GM12878 (cell line): ENCODE measurements around the gene RTF1. TPM values are rescaled to one million over a fixed set of nuclear protein-coding genes. Genes with fewer than 3 reads are reported as not detected.

Source experiments
- ATAC-seq: fragments of 200-7000 bp; cut with Tn5 transposase; 3 replicates; pipeline ENCODE4 v1.9.1; 2020; ENCODE audit warnings: mild to moderate bottlenecking, moderate library complexity
- BruUV-seq: library from RNA; stranded (reverse); fragments of 400-500 nt; replicated peaks from 2 replicates; lab custom pipeline; 2021; lab: Mats Ljungman, UMichigan
- CTCF ChIA-PET: fragments of 300-600 bp; sonication (Branson Sonifier 250); formaldehyde crosslinking; extraction: SDS; loops from one replicate; lab custom pipeline; 2021; ENCODE audit warnings: inconsistent platforms; lab: Yijun Ruan, JAX
- POLR2A ChIA-PET: fragments of 350-600 bp; formaldehyde crosslinking; extraction: SDS; loops from one replicate; lab custom pipeline; 2021; ENCODE audit warnings: inconsistent platforms; lab: Charles Lee
- RAD21 ChIA-PET: fragments of 300-600 bp; sonication (Branson Sonifier 250); formaldehyde crosslinking; loops from one replicate; lab custom pipeline; 2023; ENCODE audit warnings: antibody characterized with exemption; ENCODE audit not compliant: unreplicated experiment; lab: Charles Lee
- SMC1A ChIA-PET: fragments of 300-600 bp; sonication (Branson Sonifier 250); formaldehyde crosslinking; loops from one replicate; lab custom pipeline; 2023; ENCODE audit not compliant: unreplicated experiment, uncharacterized antibody; lab: Charles Lee
- DNase-seq: peaks from one replicate; pipeline ENCODE4 v3.0.0-alpha.2; 2011; ENCODE audit warnings: low read depth, low spot score
- FAIRE-seq: peaks from 3 replicates; lab custom pipeline; 2011; peaks lifted over from hg19 to GRCh38; lab: Jason Lieb, UNC
- H2AFZ ChIP-seq: 2 replicates; pipeline ENCODE4 v1.6.0; 2011; ENCODE audit warnings: low read depth, low read length, control low read depth; ENCODE audit not compliant: control insufficient read depth
- H3K27ac ChIP-seq: 2 replicates; pipeline ENCODE4 v1.5.1; 2011; ENCODE audit warnings: control low read depth; ENCODE audit not compliant: control insufficient read depth, insufficient read depth
- H3K27me3 ChIP-seq, 2 experiments: replicated peaks in 1 of 2; 2 replicates each; pipeline versions ENCODE4 v1.6.0 to v1.6.1; 2011; ENCODE audit warnings: low read length in 1 of 2; ENCODE audit not compliant: control insufficient read depth in 2 of 2, insufficient read depth in 2 of 2
- H3K36me3 ChIP-seq, 2 experiments: 2 replicates each; pipeline ENCODE4 v1.5.1; 2011; ENCODE audit warnings: low read length in 1 of 2; ENCODE audit not compliant: control insufficient read depth in 2 of 2, insufficient read depth in 2 of 2
- H3K4me1 ChIP-seq: 2 replicates; pipeline ENCODE4 v1.6.1; 2011; ENCODE audit warnings: mild to moderate bottlenecking, low read length, moderate library complexity, mixed read lengths; ENCODE audit not compliant: control insufficient read depth, insufficient read depth
- H3K4me2 ChIP-seq: 2 replicates; pipeline ENCODE4 v1.6.0; 2011; ENCODE audit warnings: control low read depth; ENCODE audit not compliant: control insufficient read depth, insufficient read depth
- H3K4me3 ChIP-seq: fragments of 200-600 bp; sonication (generic); 2 replicates; pipeline ENCODE4 v1.5.1; 2016
- H3K79me2 ChIP-seq: 2 replicates; pipeline ENCODE4 v1.6.0; 2011; ENCODE audit warnings: low read length; ENCODE audit not compliant: control insufficient read depth, insufficient read depth
- H3K9ac ChIP-seq: 2 replicates; pipeline ENCODE4 v1.8.0; 2011; ENCODE audit warnings: low read length, control low read depth, mixed read lengths; ENCODE audit not compliant: control insufficient read depth, insufficient read depth
- H3K9me3 ChIP-seq: replicated peaks from 3 replicates; pipeline ENCODE4 v1.5.1; 2011; ENCODE audit warnings: mild to moderate bottlenecking, low read length; ENCODE audit not compliant: control insufficient read depth, insufficient read depth
- H4K20me1 ChIP-seq: 2 replicates; pipeline ENCODE4 v1.6.0; 2011; ENCODE audit not compliant: control insufficient read depth, insufficient read depth
- E2F8 ChIP-seq: fragments of 450-650 bp; IDR thresholded peaks from 2 replicates; pipeline ENCODE4 v1.6.1; 2018; ENCODE audit warnings: mild to moderate bottlenecking, low read depth, moderate library complexity; ENCODE audit not compliant: partially characterized antibody
- IKZF2 ChIP-seq, 2 experiments: fragments of 450-650 bp; IDR thresholded peaks; 2 replicates each; pipeline ENCODE4 v1.6.1; 2017; ENCODE audit warnings: mild to moderate bottlenecking in 2 of 2, moderate library complexity in 2 of 2
- NRF1 ChIP-seq: conservative IDR thresholded peaks from 2 replicates; pipeline ENCODE4 v1.6.1; 2011; ENCODE audit warnings: mild to moderate bottlenecking, low read depth, low read length, improper control_type of control experiment
- RBBP5 ChIP-seq: fragments of 200-600 bp; sonication (generic); conservative IDR thresholded peaks from 2 replicates; pipeline ENCODE4 v1.6.1; 2016
- SIX5 ChIP-seq: IDR thresholded peaks from 2 replicates; pipeline ENCODE4 v1.6.1; 2011; ENCODE audit warnings: mild to moderate bottlenecking, low read depth, low read length, moderate library complexity; ENCODE audit not compliant: severe bottlenecking
- TCF12 ChIP-seq: IDR thresholded peaks from 2 replicates; pipeline ENCODE4 v1.6.1; 2011; ENCODE audit warnings: low read depth, mild to moderate bottlenecking, low read length
- ZNF274 ChIP-seq: IDR thresholded peaks from one replicate; pipeline ENCODE4 v1.8.0; 2011; ENCODE audit not compliant: insufficient read length, insufficient read depth
- ZSCAN29 ChIP-seq: fragments of 450-650 bp; IDR thresholded peaks from 2 replicates; pipeline ENCODE4 v1.6.1; 2017; ENCODE audit warnings: mild to moderate bottlenecking, moderate library complexity
- WGBS: methylation state at CpG from one replicate; pipeline ENCODE4 v1.1.6; 2016; ENCODE audit warnings: low lambda C conversion rate; ENCODE audit not compliant: insufficient replicate concordance, insufficient coverage; ENCODE audit errors: missing lambda C conversion rate; 5-methylcytosine and 5-hydroxymethylcytosine counted together
- in situ Hi-C: fragments of 300-500 bp; cut with MboI; formaldehyde crosslinking; loops from 9 replicates; pipeline ENCODE4 v1.14.3; 2018; ENCODE audit warnings: mixed read lengths
- intact Hi-C: fragments of 100-400 bp; cut with micrococcal nuclease; formaldehyde crosslinking; loops from one replicate; pipeline ENCODE4 v1.14.2; 2022; ENCODE audit not compliant: unreplicated experiment
- polyA plus RNA-seq, 11 experiments: library from polyadenylated mRNA; depleted of rRNA in 4 of 11; unstranded in 6 of 11; stranded (reverse) in 5 of 11; fragments of >200 nt; fragmentation: Nextera tagmentation in 4 of 11; fragmentation: Illumina TruSeq in 1 of 11; extraction: Ambion mirVana in 4 of 11; extraction: Trizol in 1 of 11; gene quantifications; 1 replicate in 1 of 11; 2 replicates in 10 of 11; pipeline versions ENCODE4 v1.2.1 to v1.2.3, GENCODE V29; 2011 to 2016; ENCODE audit warnings: inconsistent platforms in 2 of 11, missing spikeins in 2 of 11, low read depth in 1 of 11
- total RNA-seq, 4 experiments: library from RNA; depleted of rRNA in 3 of 4; stranded (reverse); fragments of >200 nt in 3 of 4; fragmentation: Illumina TruSeq in 1 of 4; extraction: Trizol in 1 of 4; gene quantifications; 2 replicates each; pipeline versions ENCODE4 v1.2.1 to v1.2.3, GENCODE V29; 2013 to 2021
- TF ChIP-seq, protein P1 (sequence below): fragments of 150-350 bp; IDR thresholded peaks from 2 replicates; pipeline ENCODE4 v1.6.1; 2014; ENCODE audit warnings: mild to moderate bottlenecking, low read depth, low read length
- TF ChIP-seq, protein P2 (sequence below): IDR thresholded peaks from 2 replicates; pipeline ENCODE4 v1.6.1; 2012; ENCODE audit warnings: low read depth, low read length, improper control_type of control experiment
- TF ChIP-seq, protein P3 (sequence below): fragments of 450-650 bp; IDR thresholded peaks from 2 replicates; pipeline ENCODE4 v1.6.1; 2014; ENCODE audit warnings: mild to moderate bottlenecking

Gene RTF1
- total and polyA plus RNA-seq, 10 of the 15 experiments (the other 5 are each of a cell fraction or from before 2014, with no cell fraction given): 7.2 to 67.9 (median 32.3) TPM

GRCh38 chr15:41445399-41445798 is 28.5 kb downstream of the RTF1 start:
- ChIA-PET SMC1A (no interaction called here), POLR2A (no interaction called here), RAD21 (no interaction called here)
- intact Hi-C loops: no loop called here
- no peaks in the 10 kb centered on the region for H3K27me3 ChIP-seq
- ATAC-seq: no peak
- in situ Hi-C loops: no loop called here
- no peak overlapping the region for H3K4me3 ChIP-seq
- no peaks in the 10 kb centered on the region for H3K4me1 ChIP-seq
- no peak for FAIRE-seq
- H3K27ac ChIP-seq: no peak overlapping the region
- no peak for DNase-seq
- no peak overlapping the region for H3K4me2 ChIP-seq
- H3K36me3 ChIP-seq: peaks cover 0 to 7% of the 10 kb centered on the region in 2 experiments; a peak in 3 of 4 replicates
- no peaks in the 10 kb centered on the region for H3K9me3 ChIP-seq
- no peak overlapping the region for H2AFZ ChIP-seq
- no peak overlapping the region for H3K9ac ChIP-seq
- no peak for TF ChIP-seq SIX5
- TF ChIP-seq, all 136 proteins: peak for 0
- CTCF ChIA-PET: interaction anchor here (1.1 to 3.2 kb wide), 2 partner anchors 20 kb away, joined by 4 to 7 read pairs; no protein-coding TSS in a partner anchor
- Histone ChIP-seq H4K20me1 (no peaks in the 10 kb centered on the region), H3K79me2 (no peaks in the 10 kb centered on the region)
- BruUV-seq: no TSS peak

DNA sequence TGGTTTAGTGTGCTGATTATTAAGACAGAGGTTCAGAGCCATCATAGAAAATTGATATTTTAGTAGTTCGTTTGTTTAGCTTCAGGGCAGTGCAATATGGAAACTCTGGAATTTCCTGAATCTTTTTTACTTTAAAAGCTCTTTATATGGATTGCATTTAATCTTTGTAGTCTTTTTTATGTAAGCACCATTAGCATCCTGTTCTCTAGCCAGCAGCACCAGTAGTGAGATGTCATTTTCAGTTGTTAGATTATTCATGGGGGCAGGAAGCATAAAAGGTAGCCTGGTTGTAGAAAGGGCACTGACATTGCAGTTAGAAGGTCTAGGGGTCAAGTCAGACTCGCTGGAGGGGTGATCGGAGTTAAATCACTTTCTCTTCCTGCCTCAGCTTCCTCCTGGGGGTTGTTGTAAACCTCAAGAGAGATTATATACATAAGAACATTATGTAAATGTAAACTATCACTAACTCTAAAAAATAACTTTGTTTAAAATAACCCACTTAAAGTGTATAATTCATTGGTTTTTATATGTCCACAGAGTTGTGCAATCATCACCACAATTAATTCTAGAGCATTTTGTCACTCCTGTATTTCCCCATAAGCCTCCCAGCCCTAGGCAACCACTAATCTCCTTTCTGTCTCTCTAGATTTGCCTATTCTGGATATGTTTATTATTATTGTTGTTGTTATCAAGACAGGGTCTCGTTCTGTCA is 45.3 kb downstream of the RTF1 start:
- DNase-seq: no peak
- Histone ChIP-seq H3K4me1 (no peaks in the 10 kb centered on the region), H3K36me3 (peaks cover 8 to 27% of the 10 kb centered on the region in 2 experiments), H3K4me3 (no peak overlapping the region), H3K27me3 (no peaks in the 10 kb centered on the region), H3K27ac (no peak overlapping the region), H3K79me2 (no peaks in the 10 kb centered on the region), H4K20me1 (no peaks in the 10 kb centered on the region), H2AFZ (no peak overlapping the region), H3K4me2 (no peak overlapping the region), H3K9me3 (no peaks in the 10 kb centered on the region), H3K9ac (no peak overlapping the region)
- in situ Hi-C loops (no loop called here), intact Hi-C loops (loop anchor here (10.0 kb wide), 1 partner anchor 233 kb away; no protein-coding TSS in a partner anchor)
- FAIRE-seq: no peak
- ChIA-PET SMC1A (interaction anchor here (1.1 to 1.6 kb wide), 2 partner anchors 16 to 25 kb away, joined by 3 read pairs; no protein-coding TSS in a partner anchor), RAD21 (interaction anchor here (2.1 kb wide), 1 partner anchor 348 kb away, joined by 4 read pairs; no protein-coding TSS in a partner anchor), CTCF (interaction anchor here (1.0 to 1.4 kb wide), 2 partner anchors 228 to 442 kb away, joined by 3 read pairs; no protein-coding TSS in a partner anchor), POLR2A (no interaction called here)
- no peak for ATAC-seq
- 42% methylated on average over 4 of the region's 4 CpGs for WGBS
- BruUV-seq: no TSS peak
- TF ChIP-seq NRF1: no peak
- no peak for TF ChIP-seq RBBP5
- no peak for TF ChIP-seq ZNF274
- TF ChIP-seq, protein P1, sequence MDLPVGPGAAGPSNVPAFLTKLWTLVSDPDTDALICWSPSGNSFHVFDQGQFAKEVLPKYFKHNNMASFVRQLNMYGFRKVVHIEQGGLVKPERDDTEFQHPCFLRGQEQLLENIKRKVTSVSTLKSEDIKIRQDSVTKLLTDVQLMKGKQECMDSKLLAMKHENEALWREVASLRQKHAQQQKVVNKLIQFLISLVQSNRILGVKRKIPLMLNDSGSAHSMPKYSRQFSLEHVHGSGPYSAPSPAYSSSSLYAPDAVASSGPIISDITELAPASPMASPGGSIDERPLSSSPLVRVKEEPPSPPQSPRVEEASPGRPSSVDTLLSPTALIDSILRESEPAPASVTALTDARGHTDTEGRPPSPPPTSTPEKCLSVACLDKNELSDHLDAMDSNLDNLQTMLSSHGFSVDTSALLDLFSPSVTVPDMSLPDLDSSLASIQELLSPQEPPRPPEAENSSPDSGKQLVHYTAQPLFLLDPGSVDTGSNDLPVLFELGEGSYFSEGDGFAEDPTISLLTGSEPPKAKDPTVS: no peak
- TF ChIP-seq ZSCAN29: no peak
- no peak for TF ChIP-seq IKZF2 (IDR thresholded peaks at IDR 0.05)
- TF ChIP-seq, protein P2, sequence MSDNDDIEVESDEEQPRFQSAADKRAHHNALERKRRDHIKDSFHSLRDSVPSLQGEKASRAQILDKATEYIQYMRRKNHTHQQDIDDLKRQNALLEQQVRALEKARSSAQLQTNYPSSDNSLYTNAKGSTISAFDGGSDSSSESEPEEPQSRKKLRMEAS: no peak
- TF ChIP-seq TCF12: no peak
- TF ChIP-seq E2F8: no peak
- TF ChIP-seq, protein P3, sequence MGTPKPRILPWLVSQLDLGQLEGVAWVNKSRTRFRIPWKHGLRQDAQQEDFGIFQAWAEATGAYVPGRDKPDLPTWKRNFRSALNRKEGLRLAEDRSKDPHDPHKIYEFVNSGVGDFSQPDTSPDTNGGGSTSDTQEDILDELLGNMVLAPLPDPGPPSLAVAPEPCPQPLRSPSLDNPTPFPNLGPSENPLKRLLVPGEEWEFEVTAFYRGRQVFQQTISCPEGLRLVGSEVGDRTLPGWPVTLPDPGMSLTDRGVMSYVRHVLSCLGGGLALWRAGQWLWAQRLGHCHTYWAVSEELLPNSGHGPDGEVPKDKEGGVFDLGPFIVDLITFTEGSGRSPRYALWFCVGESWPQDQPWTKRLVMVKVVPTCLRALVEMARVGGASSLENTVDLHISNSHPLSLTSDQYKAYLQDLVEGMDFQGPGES: no peak
